CD4-positive, alpha-beta memory T cell (primary cell): ENCODE data around the gene YARS2. TPM values are rescaled to one million over a fixed set of nuclear protein-coding genes. Genes with fewer than 3 reads are reported as not detected.
"Not testable (repeated sequence)": the region's sequence is repeated elsewhere in the genome, so short reads cannot be mapped to it uniquely, and the experiment has no call there.

Source experiments
- CTCF ChIA-PET: fragments of 350-600 bp; sonication (Branson Sonifier 250); formaldehyde crosslinking; loops from one replicate; lab custom pipeline; 2021; ENCODE audit warnings: inconsistent platforms; ENCODE audit not compliant: partially characterized antibody; lab: Charles Lee
- POLR2A ChIA-PET: fragments of 350-600 bp; sonication (Branson Sonifier 250); formaldehyde crosslinking; loops from one replicate; lab custom pipeline; 2021; ENCODE audit not compliant: partially characterized antibody; lab: Charles Lee
- DNase-seq, 5 donors: peaks; one replicate each; pipeline versions ENCODE4 v3.0.0 to v3.0.0-alpha.2; 2020 to 2022; ENCODE audit warnings: mixed read lengths in 1 of 5
- H3K27ac ChIP-seq: one replicate; pipeline ENCODE4 v1.7.0; 2013; ENCODE audit warnings: low read depth, low read length
- H3K27me3 ChIP-seq: 2 replicates; pipeline ENCODE4 v1.7.0; 2013; ENCODE audit warnings: mild to moderate bottlenecking, low read length, moderate library complexity; ENCODE audit not compliant: insufficient read depth
- H3K36me3 ChIP-seq: 2 replicates; pipeline ENCODE4 v1.7.0; 2013; ENCODE audit warnings: mild to moderate bottlenecking, low read length, moderate library complexity; ENCODE audit not compliant: insufficient read depth
- H3K4me1 ChIP-seq: 2 replicates; pipeline ENCODE4 v1.7.0; 2013; ENCODE audit warnings: mild to moderate bottlenecking, low read length, moderate library complexity; ENCODE audit not compliant: insufficient read depth
- H3K4me3 ChIP-seq, 2 donors: one replicate each; pipeline ENCODE4 v1.7.0; 2013; ENCODE audit warnings: low read length in 2 of 2, mild to moderate bottlenecking in 1 of 2
- H3K9me3 ChIP-seq, 2 donors: one replicate each; pipeline ENCODE4 v1.7.0; 2013; ENCODE audit warnings: low read length in 2 of 2, control low read depth in 1 of 2; ENCODE audit not compliant: control insufficient read depth in 1 of 2
- H3K27ac Mint-ChIP-seq, 7 donors: one replicate each; pipeline ENCODE4 v1.8.0; 2020 to 2021; ENCODE audit warnings: mixed read lengths in 7 of 7, mild to moderate bottlenecking in 6 of 7, inconsistent platforms in 3 of 7, moderate library complexity in 3 of 7
- H3K27me3 Mint-ChIP-seq, 2 donors: one replicate each; pipeline ENCODE4 v1.8.0; 2020 to 2021; ENCODE audit warnings: mixed read lengths in 2 of 2
- H3K36me3 Mint-ChIP-seq, 2 donors: one replicate each; pipeline ENCODE4 v1.8.0; 2020 to 2021; ENCODE audit warnings: mixed read lengths in 2 of 2, inconsistent platforms in 1 of 2, mild to moderate bottlenecking in 1 of 2
- H3K4me1 Mint-ChIP-seq, 4 donors: one replicate each; pipeline ENCODE4 v1.8.0; 2020 to 2021; ENCODE audit warnings: mixed read lengths in 4 of 4, mild to moderate bottlenecking in 1 of 4
- H3K4me3 Mint-ChIP-seq, 8 donors: one replicate each; pipeline ENCODE4 v1.8.0; 2020 to 2021; ENCODE audit warnings: mixed read lengths in 8 of 8, mild to moderate bottlenecking in 7 of 8, moderate library complexity in 6 of 8, inconsistent platforms in 3 of 8
- H3K9me3 Mint-ChIP-seq, 8 donors: one replicate each; pipeline ENCODE4 v1.8.0; 2020 to 2021; ENCODE audit warnings: mixed read lengths in 8 of 8, mild to moderate bottlenecking in 5 of 8, inconsistent platforms in 3 of 8, moderate library complexity in 1 of 8
- intact Hi-C: fragments of 100-400 bp; cut with micrococcal nuclease; formaldehyde crosslinking; loops from one replicate; pipeline ENCODE4 v1.15.1; 2023
- polyA plus RNA-seq, 2 donors: library from polyadenylated mRNA; unstranded; fragments of 300-500 nt; fragmentation: Illumina TruSeq; gene quantifications; one replicate each; pipeline ENCODE4 v1.2.3, GENCODE V29; 2021
- total RNA-seq, 2 experiments: library from RNA; stranded (reverse); gene quantifications; one replicate each; pipeline ENCODE4 v1.2.3, GENCODE V29; 2021

Gene YARS2
- total and polyA plus RNA-seq, 4 experiments from 2014 or later: 11.6 to 19.3 (median 18.9) TPM

GRCh38 chr12:32734952-32735351 is 20.7 kb downstream of the YARS2 start:
- Histone ChIP-seq H3K27ac (no peak overlapping the region), H3K4me1 (no peaks in the 10 kb centered on the region), H3K4me3 (no peak overlapping the region), H3K9me3 (no peaks in the 10 kb centered on the region), H3K27me3 (no peaks in the 10 kb centered on the region), H3K36me3 (peaks cover 17% of the 10 kb centered on the region)
- intact Hi-C loops: no loop called here
- POLR2A ChIA-PET: no interaction called here
- Mint-ChIP-seq H3K4me3 (no peak overlapping the region), H3K27ac (peak overlapping the region in 4 of 7 donors; percentile 0 to 69 (median 6)), H3K36me3 (peaks cover 21 to 71% of the 10 kb centered on the region in 2 donors), H3K4me1 (peaks cover 0 to 5% (median 2%) of the 10 kb centered on the region in 4 donors), H3K9me3 (no peaks in the 10 kb centered on the region), H3K27me3 (no peaks in the 10 kb centered on the region)
- CTCF ChIA-PET: interaction anchor here (2.6 kb wide), 1 partner anchor 21 kb away, joined by 11 read pairs; the partner anchor contains the start of gene YARS2
- DNase-seq: no peak

- Mint-ChIP-seq H3K27ac (peak overlapping the region in 3 of 7 donors; percentile 20 to 76 (median 43)), H3K9me3 (no peaks in the 10 kb centered on the region), H3K4me3 (no peak overlapping the region), H3K36me3 (peaks cover 21 to 61% of the 10 kb centered on the region in 2 donors), H3K27me3 (no peaks in the 10 kb centered on the region), H3K4me1 (peaks cover 0 to 4% (median 2%) of the 10 kb centered on the region in 4 donors)
- no peak overlapping the region for H3K27ac ChIP-seq
- no peak for DNase-seq
- peaks cover 20% of the 10 kb centered on the region for H3K36me3 ChIP-seq
- H3K4me1 ChIP-seq: no peaks in the 10 kb centered on the region
- intact Hi-C loops: no loop called here
- ChIA-PET POLR2A (no interaction called here), CTCF (interaction anchor here (2.5 kb wide), 1 partner anchor 29 kb away, joined by 7 read pairs; the partner anchor contains the start of gene YARS2)
- no peaks in the 10 kb centered on the region for H3K9me3 ChIP-seq
- no peaks in the 10 kb centered on the region for H3K27me3 ChIP-seq
- H3K4me3 ChIP-seq: no peak overlapping the region
Measured at GRCh38 chr12:32727237-32727636, 28.5 kb downstream of the YARS2 start.

DNA sequence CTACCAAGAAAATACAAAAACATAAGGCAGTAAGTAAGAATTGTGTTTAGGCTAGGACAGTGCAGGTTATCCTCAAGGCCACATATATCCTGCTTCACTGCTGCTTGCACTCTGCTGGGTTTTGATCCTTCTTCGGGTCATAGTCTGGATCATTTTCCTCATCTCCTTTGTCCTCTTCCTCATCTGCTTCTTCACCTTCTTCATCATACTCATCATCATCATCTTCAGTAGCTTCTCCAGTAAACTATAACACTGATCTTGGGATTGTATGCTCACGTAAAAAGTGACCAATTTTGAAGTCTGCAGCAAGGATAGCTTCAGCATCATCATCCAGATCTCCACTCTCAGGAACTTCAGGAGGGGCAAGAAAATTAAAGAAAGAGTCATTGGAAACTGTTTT is 29.4 kb downstream of the YARS2 start:
- H3K4me3 Mint-ChIP-seq: no peak overlapping the region
- no peaks in the 10 kb centered on the region for H3K27me3 Mint-ChIP-seq
- intact Hi-C loops: no loop called here
- peaks cover 21 to 61% of the 10 kb centered on the region in 2 donors for H3K36me3 Mint-ChIP-seq
- H3K27ac ChIP-seq: no peak overlapping the region
- no peaks in the 10 kb centered on the region for H3K9me3 Mint-ChIP-seq
- ChIA-PET POLR2A (no interaction called here), CTCF (interaction anchor here (2.5 kb wide), 1 partner anchor 30 kb away, joined by 7 read pairs; the partner anchor contains the start of gene YARS2)
- no peaks in the 10 kb centered on the region for H3K9me3 ChIP-seq
- no peak overlapping the region for H3K27ac Mint-ChIP-seq
- no peaks in the 10 kb centered on the region for H3K27me3 ChIP-seq
- H3K4me3 ChIP-seq: no peak overlapping the region
- no peak for DNase-seq
- H3K36me3 ChIP-seq: peaks cover 22% of the 10 kb centered on the region
- H3K4me1 ChIP-seq: no peaks in the 10 kb centered on the region
- H3K4me1 Mint-ChIP-seq: peaks cover 0 to 4% (median 2%) of the 10 kb centered on the region in 4 donors

GRCh38 chr12:32725308-32725707 is 30.4 kb downstream of the YARS2 start:
- CTCF ChIA-PET: interaction anchor here (2.5 kb wide), 1 partner anchor 31 kb away, joined by 7 read pairs; the partner anchor contains the start of gene YARS2
- H3K4me1 ChIP-seq, H3K9me3 ChIP-seq, H3K9me3 Mint-ChIP-seq, H3K27ac Mint-ChIP-seq, H3K27me3 Mint-ChIP-seq, H3K27ac ChIP-seq, H3K27me3 ChIP-seq, H3K4me3 ChIP-seq, DNase-seq, H3K4me1 Mint-ChIP-seq, intact Hi-C loops, H3K4me3 Mint-ChIP-seq: not testable (repeated sequence)
- peaks cover 21 to 63% of the 10 kb centered on the region in 2 donors for H3K36me3 Mint-ChIP-seq
- peaks cover 21% of the 10 kb centered on the region for H3K36me3 ChIP-seq
- POLR2A ChIA-PET: interaction anchor here (0.7 kb wide), 1 partner anchor 71 kb away, joined by 3 read pairs; no protein-coding TSS in a partner anchor

DNA sequence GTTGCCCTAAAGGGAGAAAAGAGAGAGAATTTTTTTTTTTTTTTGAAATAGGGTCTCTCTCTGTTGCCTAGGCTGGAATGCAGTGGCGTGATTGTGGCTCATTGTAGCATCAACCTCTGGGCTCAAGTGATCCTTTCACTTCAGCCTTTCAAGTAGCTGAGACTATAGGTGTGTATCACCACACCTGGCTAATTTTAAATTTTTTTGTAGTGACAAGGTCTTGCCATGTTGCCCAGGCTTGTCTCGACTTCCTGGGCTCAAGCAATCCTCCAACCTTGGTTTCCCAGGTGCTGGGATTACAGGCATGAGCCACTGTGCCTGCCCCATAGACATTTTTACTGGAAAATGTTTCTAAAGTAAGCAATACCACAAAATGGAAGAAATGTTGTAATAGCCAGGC is 36.8 kb downstream of the YARS2 start:
- Histone ChIP-seq H3K27me3 (no peaks in the 10 kb centered on the region), H3K4me3 (no peak overlapping the region), H3K27ac (no peak overlapping the region), H3K36me3 (peaks cover 12% of the 10 kb centered on the region), H3K4me1 (no peaks in the 10 kb centered on the region), H3K9me3 (no peaks in the 10 kb centered on the region)
- ChIA-PET CTCF (interaction anchor here (1.7 kb wide), 1 partner anchor 37 kb away, joined by 4 read pairs; the partner anchor contains the start of gene YARS2), POLR2A (no interaction called here)
- Mint-ChIP-seq H3K27ac (no peak overlapping the region), H3K27me3 (no peaks in the 10 kb centered on the region), H3K9me3 (no peaks in the 10 kb centered on the region), H3K36me3 (peaks cover 6 to 36% of the 10 kb centered on the region in 2 donors), H3K4me3 (no peak overlapping the region), H3K4me1 (no peaks in the 10 kb centered on the region)
- no peak for DNase-seq
- intact Hi-C loops: no loop called here

DNA sequence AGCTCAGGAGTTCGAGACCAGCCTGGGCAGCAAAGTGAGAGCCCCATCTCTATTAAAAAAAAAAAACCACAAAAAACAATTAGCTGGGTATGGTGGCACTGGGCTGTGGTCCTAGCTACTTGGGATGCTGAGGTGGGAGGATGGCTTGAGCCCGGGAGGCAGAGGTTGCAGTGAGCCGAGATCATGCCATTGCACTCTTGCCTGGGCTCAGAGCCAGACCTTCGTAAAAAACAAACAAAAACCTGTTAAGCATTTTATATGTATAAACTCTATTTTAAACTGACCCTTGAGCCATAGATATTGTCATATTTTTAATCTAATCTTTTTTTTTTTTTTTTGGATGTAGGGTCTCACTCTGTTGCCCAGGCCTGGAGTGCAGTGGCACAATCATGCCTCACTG is 40.9 kb downstream of the YARS2 start:
- Mint-ChIP-seq H3K9me3 (no peaks in the 10 kb centered on the region), H3K36me3 (peaks cover 13 to 38% of the 10 kb centered on the region in 2 donors), H3K4me1 (no peaks in the 10 kb centered on the region), H3K4me3 (no peak overlapping the region), H3K27ac (no peak overlapping the region), H3K27me3 (no peaks in the 10 kb centered on the region)
- H3K27ac ChIP-seq: no peak overlapping the region
- ChIA-PET CTCF (no interaction called here), POLR2A (no interaction called here)
- intact Hi-C loops: no loop called here
- H3K27me3 ChIP-seq: no peaks in the 10 kb centered on the region
- no peak for DNase-seq
- H3K4me1 ChIP-seq: no peaks in the 10 kb centered on the region
- H3K9me3 ChIP-seq: no peaks in the 10 kb centered on the region
- H3K36me3 ChIP-seq: peaks cover 15% of the 10 kb centered on the region
- H3K4me3 ChIP-seq: no peak overlapping the region

GRCh38 chr12:32708926-32709325 is 46.8 kb downstream of the YARS2 start:
- Mint-ChIP-seq H3K4me1 (peaks cover 0 to 6% (median under 1%) of the 10 kb centered on the region in 4 donors), H3K9me3 (no peaks in the 10 kb centered on the region), H3K27me3 (no peaks in the 10 kb centered on the region), H3K36me3 (peaks cover 13 to 50% of the 10 kb centered on the region in 2 donors), H3K27ac (no peak overlapping the region), H3K4me3 (peak overlapping the region in 1 of 8 donors; percentile 9)
- H3K4me3 ChIP-seq: no peak overlapping the region
- no peak for DNase-seq
- peaks cover 12% of the 10 kb centered on the region for H3K36me3 ChIP-seq
- H3K27ac ChIP-seq: no peak overlapping the region
- no peaks in the 10 kb centered on the region for H3K9me3 ChIP-seq
- POLR2A ChIA-PET: interaction anchor here (0.6 kb wide), 1 partner anchor 44 kb away, joined by 3 read pairs; no protein-coding TSS in a partner anchor
- H3K27me3 ChIP-seq: no peaks in the 10 kb centered on the region
- intact Hi-C loops: no loop called here
- CTCF ChIA-PET: interaction anchor here (0.9 to 1.9 kb wide), 2 partner anchors 47 to 1056 kb away, joined by 3 to 6 read pairs; partner anchors contain the start of gene YARS2
- peaks cover 3% of the 10 kb centered on the region for H3K4me1 ChIP-seq
